Esophagus (tissue), 2 donors: ENCODE measurements around the gene RCOR1. TPM values are rescaled to one million over a fixed set of nuclear protein-coding genes. Genes with fewer than 3 reads are reported as not detected.

Experiments
- H3K27ac ChIP-seq, 2 donors: one replicate each; pipeline ENCODE4 v1.5.1; 2013; ENCODE audit warnings: low read depth in 2 of 2, mild to moderate bottlenecking in 2 of 2, inconsistent platforms in 1 of 2, low read length in 1 of 2, moderate library complexity in 1 of 2
- H3K27me3 ChIP-seq, 2 donors: one replicate each; pipeline ENCODE4 v1.6.1; 2013; ENCODE audit warnings: low read length in 2 of 2, control low read depth in 1 of 2, mild to moderate bottlenecking in 1 of 2; ENCODE audit not compliant: insufficient read depth in 2 of 2, control insufficient read depth in 1 of 2
- H3K36me3 ChIP-seq, 2 donors: one replicate each; pipeline ENCODE4 v1.6.1; 2013; ENCODE audit warnings: low read length in 1 of 2; ENCODE audit not compliant: control insufficient read depth in 2 of 2, insufficient read depth in 2 of 2
- H3K4me1 ChIP-seq, 2 donors: one replicate each; pipeline ENCODE4 v1.6.1; 2013; ENCODE audit warnings: low read length in 1 of 2; ENCODE audit not compliant: control insufficient read depth in 2 of 2, insufficient read depth in 2 of 2
- H3K4me3 ChIP-seq, 2 donors: one replicate each; pipeline ENCODE4 v1.5.1; 2013; ENCODE audit warnings: low read length in 2 of 2, mild to moderate bottlenecking in 2 of 2, low read depth in 1 of 2, moderate library complexity in 1 of 2
- H3K9me3 ChIP-seq, 2 donors: one replicate each; pipeline ENCODE4 v1.6.1; 2013; ENCODE audit warnings: mild to moderate bottlenecking in 2 of 2, low read depth in 1 of 2, low read length in 1 of 2, moderate library complexity in 1 of 2; ENCODE audit not compliant: control insufficient read depth in 2 of 2, insufficient read depth in 1 of 2
- WGBS, 2 donors: extraction: QIAGEN DNeasy Blood & Tissue Kit; methylation state at CpG; one replicate each; pipeline ENCODE4 v1.1.7; 2013; 5-methylcytosine and 5-hydroxymethylcytosine counted together
- polyA plus RNA-seq, 2 donors: library from polyadenylated mRNA; stranded (reverse); fragments of 200-250 nt; gene quantifications; one replicate each; pipeline ENCODE4 v1.2.3, GENCODE V29; 2013
- donor health status: healthy with polysubstance abuse.
- donor health status: Bipolar disorder and iron deficiency.

RCOR1 gene
- polyA plus RNA-seq, 2 donors: 11.8 to 19.3 TPM

- WGBS, 2 donors: 70 to 78% methylated on average over 7 of the region's 7 CpGs
- Histone ChIP-seq H3K4me3 (no peak overlapping the region), H3K4me1 (peaks cover 2 to 4% of the 10 kb centered on the region in 2 donors), H3K27me3 (no peaks in the 10 kb centered on the region), H3K36me3 (no peaks in the 10 kb centered on the region), H3K9me3 (no peaks in the 10 kb centered on the region), H3K27ac (no peak overlapping the region)
Observed at GRCh38 chr14:102662636-102663430, 70.4 kb downstream of the RCOR1 start.

DNA sequence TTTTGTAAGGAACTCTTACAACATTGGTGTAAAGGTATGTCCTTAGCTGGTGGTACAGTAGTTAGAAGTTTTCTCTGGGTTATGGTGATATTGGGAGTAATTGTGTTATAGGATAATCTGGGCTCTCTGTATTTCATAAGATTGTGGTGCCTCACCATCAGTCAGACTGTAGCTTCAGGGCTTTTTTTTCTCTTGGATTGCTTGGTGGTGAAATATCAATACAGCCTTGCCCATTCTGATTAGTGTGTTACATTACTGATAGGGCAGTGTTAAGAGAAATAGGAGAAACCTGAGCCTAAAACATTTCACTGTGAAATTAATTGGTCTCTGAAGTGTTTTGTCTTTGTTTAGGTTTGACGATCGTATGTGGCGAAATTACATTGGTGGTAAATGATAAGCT lies 71.0 kb downstream of the RCOR1 start:
- Histone ChIP-seq H3K4me3 (no peak overlapping the region), H3K27me3 (no peaks in the 10 kb centered on the region), H3K27ac (no peak overlapping the region), H3K36me3 (no peaks in the 10 kb centered on the region), H3K9me3 (no peaks in the 10 kb centered on the region), H3K4me1 (peaks cover 2 to 4% of the 10 kb centered on the region in 2 donors)
- WGBS, 2 donors: 84 to 90% methylated on average over 3 of the region's 3 CpGs

GRCh38 chr14:102665621-102666020 lies 73.2 kb downstream of the RCOR1 start:
- Histone ChIP-seq H3K27ac (no peak overlapping the region), H3K27me3 (no peaks in the 10 kb centered on the region), H3K36me3 (no peaks in the 10 kb centered on the region), H3K4me1 (peaks cover 2 to 4% of the 10 kb centered on the region in 2 donors), H3K9me3 (no peaks in the 10 kb centered on the region), H3K4me3 (no peak overlapping the region)
- 84 to 94% methylated on average over 2 of the region's 2 CpGs for WGBS, 2 donors

- Histone ChIP-seq H3K36me3 (no peaks in the 10 kb centered on the region), H3K27ac (no peak overlapping the region), H3K4me1 (peaks cover 2 to 4% of the 10 kb centered on the region in 2 donors), H3K4me3 (no peak overlapping the region), H3K9me3 (no peaks in the 10 kb centered on the region), H3K27me3 (no peaks in the 10 kb centered on the region)
- WGBS, 2 donors: 89 to 92% methylated on average over 5 of the region's 5 CpGs
Observed at GRCh38 chr14:102666635-102667034, 74.2 kb downstream of the RCOR1 start.

- Histone ChIP-seq H3K9me3 (no peaks in the 10 kb centered on the region), H3K36me3 (no peaks in the 10 kb centered on the region), H3K4me3 (no peak overlapping the region), H3K4me1 (peaks cover 0 to 2% of the 10 kb centered on the region in 2 donors), H3K27me3 (no peaks in the 10 kb centered on the region), H3K27ac (no peak overlapping the region)
- 79 to 85% methylated on average over 2 of the region's 2 CpGs for WGBS, 2 donors
Observed at GRCh38 chr14:102667703-102668102, 75.3 kb downstream of the RCOR1 start.

- Histone ChIP-seq H3K36me3 (no peaks in the 10 kb centered on the region), H3K4me1 (peaks cover 0 to 2% of the 10 kb centered on the region in 2 donors), H3K27me3 (no peaks in the 10 kb centered on the region), H3K9me3 (no peaks in the 10 kb centered on the region), H3K27ac (no peak overlapping the region), H3K4me3 (no peak overlapping the region)
- 91 to 93% methylated on average over 9 of the region's 9 CpGs for WGBS, 2 donors
Observed at GRCh38 chr14:102668291-102668873, 75.9 kb downstream of the RCOR1 start.

GRCh38 chr14:102671410-102671809 lies 79.0 kb downstream of the RCOR1 start:
- no peaks in the 10 kb centered on the region for H3K36me3 ChIP-seq
- WGBS, 2 donors: 93 to 95% methylated on average over 3 of the region's 3 CpGs

GRCh38 chr14:102672410-102672960 lies 80.0 kb downstream of the RCOR1 start:
- H3K9me3 ChIP-seq: no peaks in the 10 kb centered on the region
- H3K36me3 ChIP-seq: no peaks in the 10 kb centered on the region
- H3K27ac ChIP-seq: no peak overlapping the region
- no peak overlapping the region for H3K4me3 ChIP-seq
- H3K27me3 ChIP-seq: no peaks in the 10 kb centered on the region
- H3K4me1 ChIP-seq: no peaks in the 10 kb centered on the region
- 97 to 100% methylated on average over 4 to 5 of the region's 5 CpGs for WGBS, 2 donors

More at GRCh38 chr14:102671410-102671809, 79.0 kb downstream of the RCOR1 start:
- Histone ChIP-seq H3K4me3 (no peak overlapping the region), H3K4me1 (no peaks in the 10 kb centered on the region), H3K27me3 (no peaks in the 10 kb centered on the region), H3K27ac (no peak overlapping the region), H3K9me3 (no peaks in the 10 kb centered on the region)

DNA sequence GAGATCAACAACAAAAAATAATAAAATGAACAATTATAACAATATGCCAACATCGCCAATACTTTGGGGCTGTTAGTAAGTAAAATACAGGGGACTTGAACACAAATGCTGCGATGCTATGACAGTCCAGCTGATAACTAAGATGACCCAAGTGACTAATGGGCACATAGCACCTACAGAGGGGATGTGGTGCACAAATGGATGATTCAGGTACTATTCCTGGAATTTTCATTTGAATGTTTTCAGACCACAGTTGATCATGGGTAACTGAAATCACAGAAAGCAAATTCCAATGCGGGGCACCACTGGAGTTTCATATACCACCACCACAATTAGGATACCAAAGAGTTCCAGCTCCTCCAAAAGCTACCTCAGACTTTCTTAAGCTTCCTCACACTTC lies 82.9 kb downstream of the RCOR1 start:
- no peak overlapping the region for H3K27ac ChIP-seq
- H3K4me1 ChIP-seq: no peaks in the 10 kb centered on the region
- no peak overlapping the region for H3K4me3 ChIP-seq
- WGBS, 2 donors: 98% methylated on average over 3 of the region's 3 CpGs
- H3K27me3 ChIP-seq: no peaks in the 10 kb centered on the region
- H3K36me3 ChIP-seq: no peaks in the 10 kb centered on the region
- H3K9me3 ChIP-seq: no peaks in the 10 kb centered on the region
